Liver (tissue), 9 donors: ENCODE data around the gene EEFSEC. TPM values are rescaled to one million over a fixed set of nuclear protein-coding genes. Genes with fewer than 3 reads are reported as not detected.
A peak's percentile ranks its signal among the peaks of the same experiment; 100 is the strongest.

ENCODE experiments used
- DNase-seq: peaks from one replicate; pipeline ENCODE4 v3.0.0-alpha.2; 2017; ENCODE audit warnings: low spot score
- H3K27ac ChIP-seq, 2 donors: one replicate each; pipeline ENCODE4 v1.7.0; 2013; ENCODE audit warnings: inconsistent platforms in 2 of 2, low read length in 2 of 2, control low read depth in 1 of 2, low read depth in 1 of 2, mild to moderate bottlenecking in 1 of 2
- H3K27me3 ChIP-seq, 4 donors: one replicate each; pipeline versions ENCODE4 v1.6.1 to v1.7.0; 2013; ENCODE audit warnings: low read length in 3 of 4, inconsistent platforms in 1 of 4, mild to moderate bottlenecking in 1 of 4, moderate library complexity in 1 of 4; ENCODE audit not compliant: control insufficient read depth in 4 of 4, insufficient read depth in 4 of 4
- H3K36me3 ChIP-seq, 4 donors: one replicate each; pipeline versions ENCODE4 v1.6.1 to v1.7.0; 2013; ENCODE audit warnings: low read length in 3 of 4, mild to moderate bottlenecking in 3 of 4, low read depth in 1 of 4, moderate library complexity in 1 of 4; ENCODE audit not compliant: control insufficient read depth in 4 of 4, insufficient read depth in 3 of 4
- H3K4me1 ChIP-seq, 4 donors: one replicate each; pipeline versions ENCODE4 v1.6.1 to v1.7.0; 2013; ENCODE audit warnings: low read length in 3 of 4, mild to moderate bottlenecking in 3 of 4, moderate library complexity in 1 of 4; ENCODE audit not compliant: control insufficient read depth in 4 of 4, insufficient read depth in 4 of 4
- H3K4me3 ChIP-seq, 3 donors: one replicate each; pipeline versions ENCODE4 v1.6.1 to v1.7.0; 2013; ENCODE audit warnings: low read length in 3 of 3, control low read depth in 1 of 3, low read depth in 1 of 3, mild to moderate bottlenecking in 1 of 3
- H3K9ac ChIP-seq, 2 donors: one replicate each; pipeline ENCODE4 v1.7.0; 2013; ENCODE audit warnings: low read length in 2 of 2, mild to moderate bottlenecking in 2 of 2, moderate library complexity in 2 of 2, control low read depth in 1 of 2, low read depth in 1 of 2
- H3K9me3 ChIP-seq, 4 donors: one replicate each; pipeline versions ENCODE4 v1.6.1 to v1.7.0; 2013; ENCODE audit warnings: low read length in 3 of 4; ENCODE audit not compliant: control insufficient read depth in 4 of 4
- EGR1 ChIP-seq, 2 donors: IDR thresholded peaks; 2 replicates each; pipeline ENCODE4 v1.6.1; 2016 to 2018; ENCODE audit warnings: antibody characterized with exemption in 2 of 2, low read depth in 2 of 2
- FOXA1 ChIP-seq: IDR thresholded peaks from 2 replicates; pipeline ENCODE4 v1.6.1; 2016; ENCODE audit warnings: antibody characterized with exemption
- GABPA ChIP-seq, 2 donors: IDR thresholded peaks in 1 of 2; conservative IDR thresholded peaks in 1 of 2; 2 replicates each; pipeline ENCODE4 v1.6.1; 2016; ENCODE audit warnings: antibody characterized with exemption in 2 of 2, mild to moderate bottlenecking in 1 of 2, moderate library complexity in 1 of 2
- HNF4A ChIP-seq, 2 donors: conservative IDR thresholded peaks; 2 replicates each; pipeline ENCODE4 v1.6.1; 2016; ENCODE audit warnings: antibody characterized with exemption in 2 of 2, mild to moderate bottlenecking in 2 of 2
- HNF4G ChIP-seq: IDR thresholded peaks from 2 replicates; pipeline ENCODE4 v1.6.1; 2016; ENCODE audit warnings: antibody characterized with exemption
- JUND ChIP-seq, 2 donors: IDR thresholded peaks; 2 replicates each; pipeline ENCODE4 v1.6.1; 2016; ENCODE audit warnings: antibody characterized with exemption in 2 of 2
- NR2F2 ChIP-seq: IDR thresholded peaks from 2 replicates; pipeline ENCODE4 v1.6.1; 2016; ENCODE audit warnings: antibody characterized with exemption
- REST ChIP-seq: IDR thresholded peaks from 2 replicates; pipeline ENCODE4 v1.6.1; 2016; ENCODE audit warnings: antibody characterized with exemption, mild to moderate bottlenecking
- RXRA ChIP-seq, 2 donors: IDR thresholded peaks; 2 replicates each; pipeline ENCODE4 v1.6.1; 2017 to 2018; ENCODE audit warnings: antibody characterized with exemption in 2 of 2, mild to moderate bottlenecking in 1 of 2
- SP1 ChIP-seq: IDR thresholded peaks from 2 replicates; pipeline ENCODE4 v1.6.1; 2018; ENCODE audit warnings: antibody characterized with exemption, mild to moderate bottlenecking
- TAF1 ChIP-seq: conservative IDR thresholded peaks from 2 replicates; pipeline ENCODE4 v1.6.1; 2016; ENCODE audit warnings: antibody characterized with exemption, mild to moderate bottlenecking
- ZBTB33 ChIP-seq: IDR thresholded peaks from 2 replicates; pipeline ENCODE4 v1.6.1; 2016; ENCODE audit warnings: antibody characterized with exemption
- WGBS: extraction: QIAGEN DNeasy Blood & Tissue Kit; methylation state at CpG from one replicate; pipeline ENCODE4 v1.1.7; 2013; 5-methylcytosine and 5-hydroxymethylcytosine counted together
- polyA plus RNA-seq, 2 donors: library from polyadenylated mRNA; stranded (reverse) in 1 of 2; unstranded in 1 of 2; fragments of 200-250 nt in 1 of 2; fragments of >200 nt in 1 of 2; fragmentation: Nextera tagmentation in 1 of 2; extraction: Ambion mirVana in 1 of 2; gene quantifications; one replicate each; pipeline versions ENCODE4 v1.2.1 to v1.2.3, GENCODE V29; 2013 to 2015
- total RNA-seq, 2 donors: library from RNA; depleted of rRNA; stranded (reverse); fragments of >200 nt; gene quantifications; one replicate each; pipeline ENCODE4 v1.2.3, GENCODE V29; 2014
- TF ChIP-seq, protein P1 (sequence below): fragments of 150-350 bp; IDR thresholded peaks from 2 replicates; pipeline ENCODE4 v1.5.1; 2017; ENCODE audit warnings: improper control_type of control experiment, low read depth, low read length; ENCODE audit not compliant: missing input control
- TF ChIP-seq, protein P2 (sequence below): IDR thresholded peaks from 2 replicates; pipeline ENCODE4 v1.6.1; 2016; ENCODE audit warnings: antibody characterized with exemption
- donor health status: healthy.
- donor health status: healthy.
- donor health status: healthy.
- donor health status: healthy.
- donor health status: healthy.

The EEFSEC gene
- total and polyA plus RNA-seq, 4 donors = 8.4 to 13.1 (median 10.7) TPM

- no peaks in the 10 kb centered on the region for H3K36me3 ChIP-seq
- H3K4me1 ChIP-seq = peaks cover 0 to 17% (median 11%) of the 10 kb centered on the region in 4 donors
- no peak overlapping the region for H3K4me3 ChIP-seq
- H3K9ac ChIP-seq = peak overlapping the region in 1 of 2 donors; percentile 37
- 88% methylated on average over 9 of the region's 9 CpGs for WGBS
- no peak for DNase-seq
- H3K27ac ChIP-seq = no peak overlapping the region
- no peaks in the 10 kb centered on the region for H3K27me3 ChIP-seq
- no peaks in the 10 kb centered on the region for H3K9me3 ChIP-seq
- no peak for TF ChIP-seq SP1
- TF ChIP-seq HNF4G = no peak
- TF ChIP-seq, protein P1, sequence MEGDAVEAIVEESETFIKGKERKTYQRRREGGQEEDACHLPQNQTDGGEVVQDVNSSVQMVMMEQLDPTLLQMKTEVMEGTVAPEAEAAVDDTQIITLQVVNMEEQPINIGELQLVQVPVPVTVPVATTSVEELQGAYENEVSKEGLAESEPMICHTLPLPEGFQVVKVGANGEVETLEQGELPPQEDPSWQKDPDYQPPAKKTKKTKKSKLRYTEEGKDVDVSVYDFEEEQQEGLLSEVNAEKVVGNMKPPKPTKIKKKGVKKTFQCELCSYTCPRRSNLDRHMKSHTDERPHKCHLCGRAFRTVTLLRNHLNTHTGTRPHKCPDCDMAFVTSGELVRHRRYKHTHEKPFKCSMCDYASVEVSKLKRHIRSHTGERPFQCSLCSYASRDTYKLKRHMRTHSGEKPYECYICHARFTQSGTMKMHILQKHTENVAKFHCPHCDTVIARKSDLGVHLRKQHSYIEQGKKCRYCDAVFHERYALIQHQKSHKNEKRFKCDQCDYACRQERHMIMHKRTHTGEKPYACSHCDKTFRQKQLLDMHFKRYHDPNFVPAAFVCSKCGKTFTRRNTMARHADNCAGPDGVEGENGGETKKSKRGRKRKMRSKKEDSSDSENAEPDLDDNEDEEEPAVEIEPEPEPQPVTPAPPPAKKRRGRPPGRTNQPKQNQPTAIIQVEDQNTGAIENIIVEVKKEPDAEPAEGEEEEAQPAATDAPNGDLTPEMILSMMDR = no peak
- TF ChIP-seq ZBTB33 = no peak
- no peak for TF ChIP-seq RXRA (IDR thresholded peaks at IDR 0.05)
- no peak for TF ChIP-seq EGR1 (IDR thresholded peaks at IDR 0.05; ENCODE audit: low read depth in 2 of 2)
- no peak for TF ChIP-seq JUND (IDR thresholded peaks at IDR 0.05)
- TF ChIP-seq REST = no peak
- no peak for TF ChIP-seq HNF4A (conservative IDR thresholded peaks at IDR 0.05)
- no peak for TF ChIP-seq NR2F2
- TF ChIP-seq, protein P2, sequence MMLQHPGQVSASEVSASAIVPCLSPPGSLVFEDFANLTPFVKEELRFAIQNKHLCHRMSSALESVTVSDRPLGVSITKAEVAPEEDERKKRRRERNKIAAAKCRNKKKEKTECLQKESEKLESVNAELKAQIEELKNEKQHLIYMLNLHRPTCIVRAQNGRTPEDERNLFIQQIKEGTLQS = no peak
- no peak for TF ChIP-seq TAF1
- TF ChIP-seq FOXA1 = no peak
- TF ChIP-seq GABPA (IDR thresholded peaks at IDR 0.05 in 1 of 2, conservative IDR thresholded peaks at IDR 0.05 in 1 of 2) = no peak
Measured at GRCh38 chr3:128174675-128175590, 21.7 kb downstream of the EEFSEC start.
